GM23248 (cell line): ENCODE measurements around the gene HOXD12. TPM values are rescaled to one million over a fixed set of nuclear protein-coding genes. Genes with fewer than 3 reads are reported as not detected.
A peak's percentile ranks its signal among the peaks of the same experiment; 100 is the strongest.

Experiments used
- DNase-seq: peaks from one replicate; pipeline ENCODE4 v3.0.0-alpha.2; 2015
- H2AFZ ChIP-seq: fragments of 200-600 bp; sonication (generic); 2 replicates; pipeline ENCODE4 v1.6.1; 2016; ENCODE audit warnings: antibody characterized with exemption
- H3F3A ChIP-seq: fragments of 200-600 bp; sonication (generic); 2 replicates; pipeline ENCODE4 v1.6.1; 2016; ENCODE audit warnings: mild to moderate bottlenecking, antibody characterized with exemption, mixed run types; ENCODE audit not compliant: insufficient read depth
- H3K27ac ChIP-seq: fragments of 200-600 bp; sonication (generic); 2 replicates; pipeline ENCODE4 v1.5.1; 2016; ENCODE audit warnings: mild to moderate bottlenecking
- H3K27me3 ChIP-seq: fragments of 200-600 bp; sonication (generic); replicated peaks from 2 replicates; pipeline ENCODE4 v1.6.1; 2016; ENCODE audit warnings: mild to moderate bottlenecking; ENCODE audit not compliant: insufficient read depth
- H3K36me3 ChIP-seq: fragments of 200-600 bp; sonication (generic); 2 replicates; pipeline ENCODE4 v1.6.1; 2016; ENCODE audit warnings: low read depth, mild to moderate bottlenecking
- H3K4me1 ChIP-seq: fragments of 200-600 bp; sonication (generic); 2 replicates; pipeline ENCODE4 v1.6.1; 2016; ENCODE audit warnings: mild to moderate bottlenecking; ENCODE audit not compliant: insufficient read depth
- H3K4me2 ChIP-seq: fragments of 200-600 bp; sonication (generic); one replicate; pipeline ENCODE4 v1.6.1; 2016; ENCODE audit warnings: mild to moderate bottlenecking; ENCODE audit not compliant: unreplicated experiment
- H3K4me3 ChIP-seq: fragments of 200-600 bp; sonication (generic); 2 replicates; pipeline ENCODE4 v1.5.1; 2016; ENCODE audit warnings: mild to moderate bottlenecking
- H3K79me2 ChIP-seq: fragments of 200-600 bp; sonication (generic); 2 replicates; pipeline ENCODE4 v1.6.1; 2016; ENCODE audit warnings: mild to moderate bottlenecking; ENCODE audit not compliant: insufficient read depth
- H3K9ac ChIP-seq: fragments of 200-600 bp; sonication (generic); 2 replicates; pipeline ENCODE4 v1.6.1; 2016; ENCODE audit warnings: mild to moderate bottlenecking
- H3K9me2 ChIP-seq: fragments of 200-600 bp; sonication (generic); 2 replicates; pipeline ENCODE4 v1.6.1; 2016; ENCODE audit warnings: mixed run types, mild to moderate bottlenecking, moderate library complexity; ENCODE audit not compliant: insufficient read depth
- H3K9me3 ChIP-seq: fragments of 200-600 bp; sonication (generic); one replicate; pipeline ENCODE4 v1.6.1; 2017; ENCODE audit warnings: low read depth
- H4K20me1 ChIP-seq: fragments of 200-600 bp; sonication (generic); 2 replicates; pipeline ENCODE4 v1.6.0; 2016; ENCODE audit not compliant: insufficient read depth
- EZH2 ChIP-seq: fragments of 200-600 bp; sonication (generic); IDR thresholded peaks from 2 replicates; pipeline ENCODE4 v1.6.1; 2018; ENCODE audit warnings: antibody characterized with exemption, mild to moderate bottlenecking; ENCODE audit not compliant: insufficient read depth, poor library complexity, severe bottlenecking
- EZH2phosphoT487 ChIP-seq: fragments of 200-600 bp; sonication (generic); IDR thresholded peaks from 2 replicates; pipeline ENCODE4 v1.6.1; 2018; ENCODE audit warnings: antibody characterized with exemption, moderate library complexity, mild to moderate bottlenecking, low read depth; ENCODE audit not compliant: insufficient read depth
- WGBS, 2 experiments: methylation state at CpG; one replicate each; pipeline ENCODE4 v1.1.6; 2015 to 2017; ENCODE audit warnings: low lambda C conversion rate in 2 of 2, low coverage in 1 of 2; ENCODE audit errors: missing lambda C conversion rate in 2 of 2; 5-methylcytosine and 5-hydroxymethylcytosine counted together
- in situ Hi-C: fragments of 300-500 bp; cut with MboI; formaldehyde crosslinking; loops from 2 replicates; pipeline ENCODE4 v1.15.0; 2020
- polyA plus RNA-seq: library from polyadenylated mRNA; unstranded; fragments of >200 nt; fragmentation: Nextera tagmentation; extraction: Ambion mirVana; gene quantifications from 2 replicates; pipeline ENCODE4 v1.2.1, GENCODE V29; 2016
- total RNA-seq: library from RNA; depleted of rRNA; stranded (reverse); fragments of >200 nt; shearing (Covaris generic); gene quantifications from 2 replicates; pipeline ENCODE4 v1.2.3, GENCODE V29; 2014

Gene HOXD12
- total and polyA plus RNA-seq, 2 experiments from 2014 or later, result 0.19 to 0.22 TPM

- Histone ChIP-seq H3K9me2 (no peaks in the 10 kb centered on the region), H3K79me2 (0 out of 2 replicates have a peak, but pooled peaks cover 5% of the 10 kb centered on the region), H2AFZ (no peak overlapping the region), H4K20me1 (no peaks in the 10 kb centered on the region), H3K36me3 (no peaks in the 10 kb centered on the region), H3K9ac (no peak overlapping the region), H3K4me2 (no peak overlapping the region), H3F3A (0 out of 2 replicates have a peak, but pooled peaks cover 8% of the 10 kb centered on the region), H3K4me1 (peaks cover 9% of the 10 kb centered on the region), H3K4me3 (no peak overlapping the region), H3K27me3 (peaks cover 42% of the 10 kb centered on the region), H3K27ac (no peak overlapping the region), H3K9me3 (no peaks in the 10 kb centered on the region)
- peak; percentile 1 for TF ChIP-seq EZH2
- no peak; the same call in 1 of the 2 replicates for TF ChIP-seq EZH2phosphoT487
- in situ Hi-C loops, result no loop called here
- DNase-seq, result no peak
- WGBS, 2 experiments, result 51 to 58% methylated on average over 6 of the region's 6 CpGs
These were observed 10.4 kb upstream of the HOXD12 start for GRCh38 chr2:176088937-176089842.

- Histone ChIP-seq H3K4me2 (no peak overlapping the region), H4K20me1 (no peaks in the 10 kb centered on the region), H3K27me3 (peaks cover 35% of the 10 kb centered on the region), H3F3A (0 out of 2 replicates have a peak, but pooled peaks cover 8% of the 10 kb centered on the region), H3K9me2 (no peaks in the 10 kb centered on the region), H3K4me3 (no peak overlapping the region), H3K9ac (no peak overlapping the region), H3K79me2 (0 out of 2 replicates have a peak, but pooled peaks cover 12% of the 10 kb centered on the region), H2AFZ (no peak overlapping the region), H3K9me3 (no peaks in the 10 kb centered on the region), H3K4me1 (peaks cover 9% of the 10 kb centered on the region), H3K36me3 (no peaks in the 10 kb centered on the region), H3K27ac (no peak overlapping the region)
- TF ChIP-seq EZH2, result no peak
- no peak for TF ChIP-seq EZH2phosphoT487
- no peak for DNase-seq
- in situ Hi-C loops, result no loop called here
These were observed 9.7 kb upstream of the HOXD12 start for GRCh38 chr2:176089843-176090395.

GRCh38 chr2:176090862-176091261, 8.7 kb upstream of the HOXD12 start:
- no peaks in the 10 kb centered on the region for H3K36me3 ChIP-seq
- H3K4me2 ChIP-seq, result no peak overlapping the region
- in situ Hi-C loops, result no loop called here
- H3K9ac ChIP-seq, result no peak overlapping the region
- H3K4me1 ChIP-seq, result peaks cover 9% of the 10 kb centered on the region
- H3K79me2 ChIP-seq, result 0 out of 2 replicates have a peak, but pooled peaks cover 13% of the 10 kb centered on the region
- H3K27ac ChIP-seq, result no peak overlapping the region
- no peaks in the 10 kb centered on the region for H4K20me1 ChIP-seq
- peaks cover 25% of the 10 kb centered on the region for H3K27me3 ChIP-seq
- 63 to 65% methylated on average over 5 of the region's 5 CpGs for WGBS, 2 experiments
- 0 out of 2 replicates have a peak, but pooled peaks cover 8% of the 10 kb centered on the region for H3F3A ChIP-seq
- no peak for TF ChIP-seq EZH2
- no peak for TF ChIP-seq EZH2phosphoT487
- no peak for DNase-seq
- H3K9me3 ChIP-seq, result no peaks in the 10 kb centered on the region
- H3K4me3 ChIP-seq, result no peak overlapping the region
- H3K9me2 ChIP-seq, result no peaks in the 10 kb centered on the region
- no peak overlapping the region for H2AFZ ChIP-seq

GRCh38 chr2:176091329-176092258, 8.0 kb upstream of the HOXD12 start:
- no peak for TF ChIP-seq EZH2phosphoT487
- no peak for TF ChIP-seq EZH2
- H3K36me3 ChIP-seq, result no peaks in the 10 kb centered on the region
- peaks cover 19% of the 10 kb centered on the region; the same call in 1 of the 2 replicates for H3K27me3 ChIP-seq
- no peak overlapping the region for H3K9ac ChIP-seq
- H2AFZ ChIP-seq, result no peak overlapping the region
- H3K4me3 ChIP-seq, result no peak overlapping the region
- 93 to 95% methylated on average over 31 of the region's 31 CpGs for WGBS, 2 experiments
- peaks cover 9% of the 10 kb centered on the region; the same call in 1 of the 2 replicates for H3F3A ChIP-seq
- no peaks in the 10 kb centered on the region for H4K20me1 ChIP-seq
- H3K4me2 ChIP-seq, result no peak overlapping the region
- no peak for DNase-seq
- no peaks in the 10 kb centered on the region for H3K9me2 ChIP-seq
- H3K27ac ChIP-seq, result no peak overlapping the region
- no peaks in the 10 kb centered on the region for H3K9me3 ChIP-seq
- in situ Hi-C loops, result no loop called here
- 0 out of 2 replicates have a peak, but pooled peaks cover 13% of the 10 kb centered on the region for H3K79me2 ChIP-seq
- peaks cover 9% of the 10 kb centered on the region for H3K4me1 ChIP-seq
